Suprapubic skin (tissue), 3 donors: ENCODE results near the gene PPP1R9A.

Source experiments
- EP300 ChIP-seq: sonication (generic); formaldehyde crosslinking; IDR thresholded peaks from one replicate; pipeline ENCODE4 v1.6.1; 2017; ENCODE audit warnings: antibody characterized with exemption
- POLR2A ChIP-seq, 2 donors: fragments of 450-650 bp; IDR thresholded peaks; one replicate each; pipeline ENCODE4 v1.6.1; 2017; ENCODE audit warnings: antibody characterized with exemption in 2 of 2, mild to moderate bottlenecking in 2 of 2, moderate library complexity in 2 of 2
- TF ChIP-seq, protein P1 (sequence below), 2 donors: fragments of 200-600 bp in 1 of 2; fragments of 450-650 bp in 1 of 2; sonication (generic) in 1 of 2; IDR thresholded peaks; one replicate each; pipeline ENCODE4 v1.5.1; 2016 to 2019; ENCODE audit warnings: antibody characterized with exemption in 2 of 2, mild to moderate bottlenecking in 1 of 2, moderate library complexity in 1 of 2

DNA sequence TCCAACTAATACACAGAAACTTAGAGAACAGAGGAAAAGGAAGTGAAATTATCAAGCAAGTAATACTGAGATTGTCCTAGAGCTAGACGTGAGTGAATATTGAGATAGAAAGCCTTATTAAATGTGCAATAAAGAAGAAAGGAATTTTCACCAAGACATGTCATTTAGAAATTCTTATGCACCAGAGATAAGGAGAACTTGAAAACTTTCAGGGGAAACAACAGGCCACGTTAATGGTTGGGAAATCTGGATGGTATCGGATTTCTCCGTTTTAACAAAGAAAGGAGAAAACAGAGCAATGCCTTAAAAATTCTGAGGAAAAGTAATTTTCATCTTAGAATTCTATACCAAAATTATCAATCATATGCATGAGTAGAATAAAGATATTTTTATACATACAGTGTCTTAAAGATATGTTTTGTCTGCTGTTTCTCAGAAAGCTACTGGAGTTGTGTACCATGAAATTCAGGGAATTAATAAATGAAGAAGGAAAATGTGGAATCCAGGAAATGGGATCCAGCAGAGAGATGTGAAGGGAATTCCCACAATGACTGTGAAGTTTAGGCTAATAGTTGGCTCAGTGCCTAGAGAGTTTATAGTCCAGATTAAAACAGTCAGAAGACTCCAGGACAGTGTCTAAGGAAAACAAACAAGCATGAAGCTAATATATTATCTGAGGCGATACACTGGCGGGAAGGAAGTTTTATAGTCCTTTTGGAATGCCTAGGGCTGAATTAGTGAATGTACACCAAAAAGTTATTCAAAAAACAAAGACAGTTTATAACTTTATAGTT, 159.5 kb downstream of the PPP1R9A start:
- TF ChIP-seq POLR2A (IDR thresholded peaks at IDR 0.05), result no peak
- no peak for TF ChIP-seq EP300
- TF ChIP-seq, protein P1, sequence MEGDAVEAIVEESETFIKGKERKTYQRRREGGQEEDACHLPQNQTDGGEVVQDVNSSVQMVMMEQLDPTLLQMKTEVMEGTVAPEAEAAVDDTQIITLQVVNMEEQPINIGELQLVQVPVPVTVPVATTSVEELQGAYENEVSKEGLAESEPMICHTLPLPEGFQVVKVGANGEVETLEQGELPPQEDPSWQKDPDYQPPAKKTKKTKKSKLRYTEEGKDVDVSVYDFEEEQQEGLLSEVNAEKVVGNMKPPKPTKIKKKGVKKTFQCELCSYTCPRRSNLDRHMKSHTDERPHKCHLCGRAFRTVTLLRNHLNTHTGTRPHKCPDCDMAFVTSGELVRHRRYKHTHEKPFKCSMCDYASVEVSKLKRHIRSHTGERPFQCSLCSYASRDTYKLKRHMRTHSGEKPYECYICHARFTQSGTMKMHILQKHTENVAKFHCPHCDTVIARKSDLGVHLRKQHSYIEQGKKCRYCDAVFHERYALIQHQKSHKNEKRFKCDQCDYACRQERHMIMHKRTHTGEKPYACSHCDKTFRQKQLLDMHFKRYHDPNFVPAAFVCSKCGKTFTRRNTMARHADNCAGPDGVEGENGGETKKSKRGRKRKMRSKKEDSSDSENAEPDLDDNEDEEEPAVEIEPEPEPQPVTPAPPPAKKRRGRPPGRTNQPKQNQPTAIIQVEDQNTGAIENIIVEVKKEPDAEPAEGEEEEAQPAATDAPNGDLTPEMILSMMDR (IDR thresholded peaks at IDR 0.05), result no peak
